Subcutaneous adipose tissue (tissue), 4 donors: ENCODE measurements around the gene GRIA1. TPM values are rescaled to one million over a fixed set of nuclear protein-coding genes. Genes with fewer than 3 reads are reported as not detected.

ENCODE experiments used
- CTCF ChIP-seq: fragments of 450-650 bp; IDR thresholded peaks from one replicate; pipeline ENCODE4 v1.5.1; 2016; ENCODE audit warnings: low read depth, mild to moderate bottlenecking, control low read depth, antibody characterized with exemption, moderate library complexity
- total RNA-seq, 4 donors: library from RNA; depleted of rRNA; stranded (reverse); fragments of >200 nt; gene quantifications; one replicate each; pipeline ENCODE4 v1.1.0, GENCODE V29; 2016

Gene GRIA1
- total RNA-seq, 4 donors from 2014 or later: 0.44 to 2.4 (median 2.0) TPM; not detected in 1

DNA sequence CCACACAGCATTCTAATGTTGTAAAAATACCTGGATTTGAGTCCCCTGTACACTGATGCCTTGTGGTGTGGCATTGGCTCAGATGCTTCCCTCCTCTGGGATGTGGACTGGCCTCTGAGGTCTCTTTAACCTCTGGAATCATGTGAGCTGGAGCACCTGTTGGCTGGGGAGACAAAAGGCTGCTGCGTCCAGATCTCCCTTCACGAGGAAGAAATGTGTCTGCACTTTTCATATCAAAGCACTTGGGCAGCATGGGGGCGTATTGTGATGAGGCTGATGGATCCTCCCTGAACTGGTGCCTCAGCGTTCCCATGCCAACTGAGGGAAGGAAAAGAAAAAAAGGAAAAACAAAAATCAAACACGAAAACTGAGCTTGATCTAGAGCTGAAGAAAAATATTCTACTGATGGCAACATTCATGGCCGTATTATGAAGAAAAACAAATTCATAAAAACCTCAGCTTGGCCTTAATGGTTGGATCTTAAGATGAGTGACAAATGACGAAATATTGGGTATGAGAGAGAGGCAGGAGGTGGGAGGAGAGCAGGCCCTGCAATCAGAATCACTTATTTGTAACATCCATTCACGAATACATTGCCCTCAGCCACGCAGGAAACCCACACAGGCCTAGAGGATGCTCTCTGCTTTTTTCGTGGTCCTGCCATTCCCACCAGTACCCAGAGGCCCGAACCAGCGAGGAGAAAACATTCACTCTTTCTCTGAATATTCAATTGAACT is 26.2 kb downstream of the GRIA1 start:
- TF ChIP-seq CTCF: no peak

GRCh38 chr5:153517241-153517611 is 26.8 kb downstream of the GRIA1 start:
- TF ChIP-seq CTCF: no peak

GRCh38 chr5:153520137-153520536 is 29.7 kb downstream of the GRIA1 start:
- no peak for TF ChIP-seq CTCF

DNA sequence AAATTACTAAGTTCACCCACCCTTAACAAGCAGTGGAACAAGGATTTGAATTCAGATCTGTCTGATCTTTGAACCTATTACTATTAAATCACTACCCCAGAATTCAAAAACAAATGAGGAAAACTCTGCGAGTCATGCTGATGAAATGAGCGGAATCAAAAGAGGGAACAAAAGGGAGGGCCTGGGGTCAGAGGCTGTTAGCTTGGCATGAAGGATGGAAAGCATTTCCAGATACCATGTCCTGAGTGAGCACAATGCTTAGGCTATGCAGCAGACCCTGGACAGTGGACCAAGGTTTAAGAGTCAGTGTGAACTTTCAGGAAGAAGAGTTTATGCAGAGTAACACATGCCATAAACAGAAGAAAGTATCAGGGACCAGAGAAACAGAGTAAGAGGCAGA is 30.5 kb downstream of the GRIA1 start:
- no peak for TF ChIP-seq CTCF

GRCh38 chr5:153523211-153523610 is 32.7 kb downstream of the GRIA1 start:
- TF ChIP-seq CTCF: no peak

- TF ChIP-seq CTCF: no peak
These were observed 33.4 kb downstream of the GRIA1 start for GRCh38 chr5:153523831-153524230.

- TF ChIP-seq CTCF: no peak
These were observed 35.1 kb downstream of the GRIA1 start for GRCh38 chr5:153525536-153525935.
